ENCODE measurements around the gene SPECC1L.

The SPECC1L gene

GRCh38 chr22:24450610-24451009 is 180.0 kb downstream of the SPECC1L start:
- Histone ChIP-seq H3K27me3 (ENCODE audit: control insufficient read depth, insufficient read depth, low read length) (no peaks in the 10 kb centered on the region), H3K4me3 (ENCODE audit: low read depth, low read length) (no peak overlapping the region), H3K4me1 (ENCODE audit: control insufficient read depth, insufficient read depth, low read length) (peaks cover 15% of the 10 kb centered on the region), H3K9me3 (ENCODE audit: control insufficient read depth, insufficient read depth, low read depth, low read length) (no peaks in the 10 kb centered on the region), H3K36me3 (ENCODE audit: control insufficient read depth, insufficient read depth, low read length) (no peaks in the 10 kb centered on the region), H3K9ac (ENCODE audit: low read length) (no peak overlapping the region), H3K27ac (ENCODE audit: low read depth, low read length) (no peak overlapping the region)

GRCh38 chr22:24451162-24451561 is 180.5 kb downstream of the SPECC1L start:
- no peak overlapping the region for H3K27ac ChIP-seq (ENCODE audit: low read depth, low read length)
- H3K4me3 ChIP-seq (ENCODE audit: low read depth, low read length), result no peak overlapping the region
- no peaks in the 10 kb centered on the region for H3K9me3 ChIP-seq (ENCODE audit: control insufficient read depth, insufficient read depth, low read depth, low read length)
- H3K4me1 ChIP-seq (ENCODE audit: control insufficient read depth, insufficient read depth, low read length), result peaks cover 9% of the 10 kb centered on the region; the same call in 1 of the 2 replicates
- H3K36me3 ChIP-seq (ENCODE audit: control insufficient read depth, insufficient read depth, low read length), result no peaks in the 10 kb centered on the region
- no peak overlapping the region for H3K9ac ChIP-seq (ENCODE audit: low read length)
- H3K27me3 ChIP-seq (ENCODE audit: control insufficient read depth, insufficient read depth, low read length), result no peaks in the 10 kb centered on the region

- H3K9me3 ChIP-seq (ENCODE audit: control insufficient read depth, insufficient read depth, low read depth, low read length), result no peaks in the 10 kb centered on the region
- no peak overlapping the region for H3K4me3 ChIP-seq (ENCODE audit: low read depth, low read length)
- H3K27me3 ChIP-seq (ENCODE audit: control insufficient read depth, insufficient read depth, low read length), result no peaks in the 10 kb centered on the region
- H3K36me3 ChIP-seq (ENCODE audit: control insufficient read depth, insufficient read depth, low read length), result no peaks in the 10 kb centered on the region
- H3K27ac ChIP-seq (ENCODE audit: low read depth, low read length), result no peak overlapping the region
- H3K9ac ChIP-seq (ENCODE audit: low read length), result no peak overlapping the region
- H3K4me1 ChIP-seq (ENCODE audit: control insufficient read depth, insufficient read depth, low read length), result peaks cover 9% of the 10 kb centered on the region; the same call in 1 of the 2 replicates
Measured at GRCh38 chr22:24453853-24454252, 183.2 kb downstream of the SPECC1L start.

GRCh38 chr22:24455039-24455438 is 184.4 kb downstream of the SPECC1L start:
- Histone ChIP-seq H3K4me1 (ENCODE audit: control insufficient read depth, insufficient read depth, low read length) (peaks cover 8% of the 10 kb centered on the region; the same call in 1 of the 2 replicates), H3K4me3 (ENCODE audit: low read depth, low read length) (no peak overlapping the region), H3K27ac (ENCODE audit: low read depth, low read length) (no peak overlapping the region), H3K9me3 (ENCODE audit: control insufficient read depth, insufficient read depth, low read depth, low read length) (no peaks in the 10 kb centered on the region), H3K27me3 (ENCODE audit: control insufficient read depth, insufficient read depth, low read length) (no peaks in the 10 kb centered on the region), H3K9ac (ENCODE audit: low read length) (no peak overlapping the region), H3K36me3 (ENCODE audit: control insufficient read depth, insufficient read depth, low read length) (no peaks in the 10 kb centered on the region)

GRCh38 chr22:24455751-24456426 is 185.3 kb downstream of the SPECC1L start:
- Histone ChIP-seq H3K36me3 (ENCODE audit: control insufficient read depth, insufficient read depth, low read length) (no peaks in the 10 kb centered on the region), H3K9ac (ENCODE audit: low read length) (no peak overlapping the region), H3K4me1 (ENCODE audit: control insufficient read depth, insufficient read depth, low read length) (peaks cover 10% of the 10 kb centered on the region), H3K4me3 (ENCODE audit: low read depth, low read length) (no peak overlapping the region), H3K27me3 (ENCODE audit: control insufficient read depth, insufficient read depth, low read length) (no peaks in the 10 kb centered on the region), H3K27ac (ENCODE audit: low read depth, low read length) (no peak overlapping the region), H3K9me3 (ENCODE audit: control insufficient read depth, insufficient read depth, low read depth, low read length) (no peaks in the 10 kb centered on the region)

- no peak overlapping the region for H3K4me3 ChIP-seq (ENCODE audit: low read depth, low read length)
- no peaks in the 10 kb centered on the region for H3K27me3 ChIP-seq (ENCODE audit: control insufficient read depth, insufficient read depth, low read length)
- no peaks in the 10 kb centered on the region for H3K36me3 ChIP-seq (ENCODE audit: control insufficient read depth, insufficient read depth, low read length)
- H3K4me1 ChIP-seq (ENCODE audit: control insufficient read depth, insufficient read depth, low read length), result peaks cover 12% of the 10 kb centered on the region
- H3K9ac ChIP-seq (ENCODE audit: low read length), result no peak overlapping the region
- H3K27ac ChIP-seq (ENCODE audit: low read depth, low read length), result no peak overlapping the region
- H3K9me3 ChIP-seq (ENCODE audit: control insufficient read depth, insufficient read depth, low read depth, low read length), result no peaks in the 10 kb centered on the region
Measured at GRCh38 chr22:24457894-24458420, 187.3 kb downstream of the SPECC1L start.

- Histone ChIP-seq H3K27me3 (ENCODE audit: control insufficient read depth, insufficient read depth, low read length) (no peaks in the 10 kb centered on the region), H3K4me3 (ENCODE audit: low read depth, low read length) (no peak overlapping the region), H3K27ac (ENCODE audit: low read depth, low read length) (no peak overlapping the region), H3K9ac (ENCODE audit: low read length) (no peak overlapping the region), H3K4me1 (ENCODE audit: control insufficient read depth, insufficient read depth, low read length) (peaks cover 12% of the 10 kb centered on the region), H3K9me3 (ENCODE audit: control insufficient read depth, insufficient read depth, low read depth, low read length) (no peaks in the 10 kb centered on the region), H3K36me3 (ENCODE audit: control insufficient read depth, insufficient read depth, low read length) (no peaks in the 10 kb centered on the region)
Measured at GRCh38 chr22:24459911-24460310, 189.3 kb downstream of the SPECC1L start.

GRCh38 chr22:24460418-24461089 is 189.9 kb downstream of the SPECC1L start:
- Histone ChIP-seq H3K27ac (ENCODE audit: low read depth, low read length) (no peak overlapping the region), H3K9ac (ENCODE audit: low read length) (no peak overlapping the region), H3K27me3 (ENCODE audit: control insufficient read depth, insufficient read depth, low read length) (no peaks in the 10 kb centered on the region)

GRCh38 chr22:24463071-24463760 is 192.6 kb downstream of the SPECC1L start:
- no peaks in the 10 kb centered on the region for H3K27me3 ChIP-seq (ENCODE audit: control insufficient read depth, insufficient read depth, low read length)
- no peak overlapping the region for H3K4me3 ChIP-seq (ENCODE audit: low read depth, low read length)
- peaks cover 26% of the 10 kb centered on the region for H3K4me1 ChIP-seq (ENCODE audit: control insufficient read depth, insufficient read depth, low read length)
- no peak overlapping the region for H3K9ac ChIP-seq (ENCODE audit: low read length)
- no peaks in the 10 kb centered on the region for H3K9me3 ChIP-seq (ENCODE audit: control insufficient read depth, insufficient read depth, low read depth, low read length)
- H3K36me3 ChIP-seq (ENCODE audit: control insufficient read depth, insufficient read depth, low read length), result no peaks in the 10 kb centered on the region
- no peak overlapping the region for H3K27ac ChIP-seq (ENCODE audit: low read depth, low read length)

More at GRCh38 chr22:24460418-24461089, 189.9 kb downstream of the SPECC1L start:
- Histone ChIP-seq H3K36me3 (ENCODE audit: control insufficient read depth, insufficient read depth, low read length) (no peaks in the 10 kb centered on the region), H3K4me1 (ENCODE audit: control insufficient read depth, insufficient read depth, low read length) (peaks cover 15% of the 10 kb centered on the region), H3K9me3 (ENCODE audit: control insufficient read depth, insufficient read depth, low read depth, low read length) (no peaks in the 10 kb centered on the region), H3K4me3 (ENCODE audit: low read depth, low read length) (no peak overlapping the region)

- Histone ChIP-seq H3K4me1 (ENCODE audit: control insufficient read depth, insufficient read depth, low read length) (peaks cover 19% of the 10 kb centered on the region), H3K9me3 (ENCODE audit: control insufficient read depth, insufficient read depth, low read depth, low read length) (no peaks in the 10 kb centered on the region), H3K4me3 (ENCODE audit: low read depth, low read length) (no peak overlapping the region), H3K36me3 (ENCODE audit: control insufficient read depth, insufficient read depth, low read length) (no peaks in the 10 kb centered on the region), H3K27ac (ENCODE audit: low read depth, low read length) (no peak overlapping the region), H3K9ac (ENCODE audit: low read length) (no peak overlapping the region), H3K27me3 (ENCODE audit: control insufficient read depth, insufficient read depth, low read length) (no peaks in the 10 kb centered on the region)
Measured at GRCh38 chr22:24465566-24465965, 194.9 kb downstream of the SPECC1L start.

GRCh38 chr22:24465975-24466374 is 195.3 kb downstream of the SPECC1L start:
- Histone ChIP-seq H3K27me3 (ENCODE audit: control insufficient read depth, insufficient read depth, low read length) (no peaks in the 10 kb centered on the region), H3K9ac (ENCODE audit: low read length) (no peak overlapping the region), H3K4me1 (ENCODE audit: control insufficient read depth, insufficient read depth, low read length) (peaks cover 15% of the 10 kb centered on the region), H3K27ac (ENCODE audit: low read depth, low read length) (no peak overlapping the region), H3K36me3 (ENCODE audit: control insufficient read depth, insufficient read depth, low read length) (no peaks in the 10 kb centered on the region), H3K4me3 (ENCODE audit: low read depth, low read length) (no peak overlapping the region), H3K9me3 (ENCODE audit: control insufficient read depth, insufficient read depth, low read depth, low read length) (no peaks in the 10 kb centered on the region)

All from HUES6 (cell line).